Measurements from ENCODE around the gene TECTB.
"Not testable (repeated sequence)": the region's sequence is repeated elsewhere in the genome, so short reads cannot be mapped to it uniquely, and the experiment has no call there.

TECTB gene

DNA sequence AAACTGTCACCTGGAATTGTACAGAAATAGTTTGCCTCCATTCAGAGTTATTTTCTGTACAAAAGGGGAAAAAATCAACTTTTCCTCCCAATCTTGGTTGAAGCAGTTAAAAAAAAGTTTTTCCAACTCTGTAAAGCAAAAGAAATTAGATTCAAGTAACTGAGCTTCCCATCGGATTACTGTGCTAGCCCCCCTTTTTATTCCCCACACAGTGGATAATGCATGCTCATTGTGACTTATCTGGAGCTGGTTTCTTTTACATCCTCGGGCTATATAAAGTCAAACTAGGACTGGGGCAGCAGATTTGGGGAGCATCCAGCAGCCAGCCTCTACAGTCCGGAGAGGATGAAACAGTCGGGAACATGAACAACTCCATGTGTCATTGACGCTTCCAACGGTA, at the start of gene TECTB:
TSS of gene TECTB (plus strand) at position 301 of the 400 bp plus-strand sequence. CDS start 335 bp downstream, outside the sequence.
- DNase-seq, result no peak

- no peak for DNase-seq
Measured at GRCh38 chr10:112235141-112235540, 48.1 kb upstream of the TECTB start.

DNA sequence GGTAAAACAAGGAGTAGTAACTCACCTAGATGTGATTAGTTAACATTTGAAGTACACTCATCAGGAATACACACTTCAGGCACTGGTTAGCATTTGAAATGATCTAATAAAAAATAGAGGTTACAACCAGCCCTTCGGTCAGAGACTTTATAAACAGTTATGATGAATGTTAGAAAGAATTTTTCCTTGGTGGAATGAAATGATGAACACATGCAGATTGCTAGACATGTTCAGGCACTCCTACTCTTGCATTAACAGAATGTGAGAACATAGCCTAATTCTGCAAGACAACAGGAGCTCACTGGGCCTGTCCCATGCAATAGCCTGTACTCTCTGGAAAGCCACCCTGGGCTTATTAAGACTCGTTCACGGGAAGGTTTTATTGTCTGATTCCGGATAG, 47.3 kb upstream of the TECTB start:
- no peak for DNase-seq

DNA sequence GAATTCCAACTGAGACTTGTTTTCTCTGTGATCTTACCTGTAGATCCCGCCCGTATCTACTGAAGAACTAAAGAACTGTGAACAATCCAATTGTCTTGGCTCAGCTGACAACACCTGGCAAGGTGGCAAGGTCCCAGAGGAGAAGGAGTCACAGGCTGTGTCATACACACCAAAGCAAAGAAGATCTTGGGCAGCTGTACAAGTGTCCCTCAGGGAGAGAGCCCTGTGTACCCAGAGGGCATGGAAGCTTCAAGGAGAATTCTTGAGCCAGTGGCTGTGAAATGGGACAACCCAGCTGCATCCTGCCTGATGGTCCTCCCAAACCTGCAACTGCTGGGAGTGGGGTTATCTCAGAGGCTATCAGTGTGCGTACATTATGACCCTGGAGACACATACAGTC, 46.7 kb upstream of the TECTB start:
- DNase-seq, result no peak

- DNase-seq, result no peak
Measured at GRCh38 chr10:112239347-112239746, 43.9 kb upstream of the TECTB start.

DNA sequence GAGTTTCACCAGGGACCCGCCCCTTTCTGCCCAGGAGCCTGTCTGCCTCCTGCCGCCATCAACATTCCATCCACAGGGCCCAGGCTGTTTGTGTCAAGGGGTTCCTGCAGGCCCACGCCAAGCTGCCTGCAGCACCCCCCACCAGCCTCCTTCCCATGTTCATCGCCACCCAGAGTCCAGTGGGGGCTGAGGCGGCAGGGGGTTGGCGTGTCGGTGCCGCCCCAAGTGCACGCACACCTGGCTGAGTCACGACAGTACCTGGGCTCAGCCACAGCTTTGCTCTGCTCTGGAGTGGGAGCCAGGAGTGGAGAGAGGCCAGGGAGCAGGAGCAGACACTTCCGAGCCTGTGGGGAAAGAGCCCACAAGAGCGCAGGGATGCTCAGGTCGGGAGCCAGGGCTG, 42.8 kb upstream of the TECTB start:
- DNase-seq, result no peak

DNA sequence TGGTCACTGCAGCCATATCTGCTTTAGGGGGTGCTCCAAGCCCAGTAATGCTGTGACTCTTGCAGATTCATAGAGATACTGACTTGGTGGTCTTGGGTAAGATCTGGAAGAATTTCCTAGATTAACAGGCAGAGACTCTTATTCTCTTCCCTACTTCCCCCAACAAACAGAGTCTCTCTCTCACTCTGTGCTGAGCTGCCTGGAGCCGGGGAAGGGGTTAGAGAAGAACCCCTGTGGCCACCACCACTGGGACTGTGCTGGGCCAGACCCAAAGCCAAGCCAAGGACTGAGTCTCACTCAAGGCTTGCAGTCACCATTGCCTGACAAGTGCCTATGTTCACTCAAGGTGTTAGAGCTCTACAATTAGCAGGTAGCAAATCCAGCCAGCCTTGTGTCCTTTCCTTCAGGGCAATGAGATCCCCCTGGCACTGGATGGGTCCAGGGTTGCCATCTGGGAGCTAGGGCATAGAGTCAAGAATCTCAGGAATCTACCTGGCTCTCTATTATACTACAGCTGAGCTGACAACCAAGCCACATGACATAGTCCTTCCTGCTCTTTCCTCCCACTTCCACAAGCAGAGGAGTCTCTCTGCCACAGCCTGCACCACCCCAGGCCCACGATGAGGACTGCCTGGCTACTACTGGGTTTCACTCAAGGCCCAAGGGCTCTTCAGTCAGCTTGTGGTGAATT, 41.4 kb upstream of the TECTB start:
- no peak for DNase-seq

DNA sequence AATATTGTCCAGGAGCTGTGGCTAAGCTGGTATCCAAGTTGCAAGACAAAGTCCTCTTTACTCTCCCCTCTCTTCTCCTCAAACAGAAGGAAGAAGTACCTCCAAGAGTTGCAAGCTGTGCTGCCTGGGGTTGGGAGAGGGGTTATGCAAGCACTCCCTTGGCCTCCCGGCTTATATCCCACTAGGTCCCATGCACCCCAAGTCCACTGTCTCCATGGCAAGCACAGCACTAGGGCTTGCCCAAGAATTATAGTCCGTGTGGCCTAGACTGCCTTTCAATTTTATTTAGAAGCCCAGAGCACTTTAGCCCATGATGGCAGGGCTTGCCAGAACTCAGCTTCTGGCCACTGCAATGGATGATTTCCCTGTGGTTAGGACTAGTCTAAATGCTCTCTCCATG, 40.4 kb upstream of the TECTB start:
- DNase-seq, result no peak

DNA sequence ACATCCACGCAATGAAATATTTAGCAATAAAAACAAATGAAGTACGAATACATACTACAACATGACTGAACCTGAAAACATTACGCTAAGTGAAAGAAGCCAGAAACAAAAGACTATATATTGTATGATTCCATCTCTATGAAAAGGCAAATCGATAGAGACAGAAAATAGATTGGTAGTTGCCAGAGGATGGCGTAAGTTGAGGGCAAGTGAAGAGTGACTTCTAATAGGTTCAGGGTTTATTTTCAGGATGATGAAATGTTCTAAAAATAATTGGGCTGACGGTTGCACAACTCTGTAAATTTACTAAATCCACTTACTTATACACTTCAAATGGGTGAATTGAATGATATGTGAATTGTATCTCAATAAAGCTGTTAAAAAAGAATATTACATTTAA, 39.5 kb upstream of the TECTB start:
- DNase-seq, result no peak

GRCh38 chr10:112244197-112244596, 39.0 kb upstream of the TECTB start:
- no peak for DNase-seq

- DNase-seq, result no peak
Measured at GRCh38 chr10:112247791-112248190, 35.4 kb upstream of the TECTB start.

- DNase-seq, result no peak
Measured at GRCh38 chr10:112248584-112249295, 34.5 kb upstream of the TECTB start.

- no peak for DNase-seq
Measured at GRCh38 chr10:112249722-112250121, 33.5 kb upstream of the TECTB start.

DNA sequence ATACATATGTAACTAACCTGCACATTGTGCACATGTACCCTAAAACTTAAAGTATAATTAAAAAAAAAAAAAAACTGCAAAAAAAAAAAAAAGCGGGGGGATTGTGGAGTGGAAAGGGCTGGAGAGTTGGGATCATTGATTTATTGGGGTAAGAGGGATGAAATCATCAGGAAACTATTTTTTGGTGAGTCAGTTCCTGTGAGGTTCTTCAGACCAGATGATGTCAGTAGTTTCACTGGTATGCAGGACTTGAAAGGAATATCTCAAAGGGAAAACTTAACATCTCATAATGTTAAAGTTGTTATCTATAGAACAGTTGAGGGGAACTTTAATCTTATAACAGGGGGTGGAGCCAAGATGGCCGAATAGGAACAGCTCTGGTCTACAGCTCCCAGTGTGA, 32.6 kb upstream of the TECTB start:
- DNase-seq, result no peak

DNA sequence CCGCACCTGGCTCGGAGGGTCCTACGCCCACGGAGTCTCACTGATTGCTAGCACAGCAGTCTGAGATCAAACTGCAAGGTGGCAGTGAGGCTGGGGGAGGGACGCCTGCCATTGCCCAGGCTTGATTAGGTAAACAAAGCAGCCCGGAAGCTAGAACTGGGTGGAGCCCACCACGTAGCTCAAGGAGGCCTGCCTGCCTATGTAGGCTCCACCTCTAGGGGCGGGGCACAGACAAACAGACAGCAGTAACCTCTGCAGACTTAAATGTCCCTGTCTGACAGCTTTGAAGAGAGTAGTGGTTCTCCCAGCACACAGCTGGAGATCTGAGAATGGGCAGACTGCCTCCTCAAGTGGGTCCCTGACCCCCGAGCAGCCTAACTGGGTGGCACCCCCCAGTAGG, 32.0 kb upstream of the TECTB start:
- DNase-seq, result not testable (repeated sequence)

- DNase-seq, result no peak
Measured at GRCh38 chr10:112258407-112258806, 24.8 kb upstream of the TECTB start.

DNA sequence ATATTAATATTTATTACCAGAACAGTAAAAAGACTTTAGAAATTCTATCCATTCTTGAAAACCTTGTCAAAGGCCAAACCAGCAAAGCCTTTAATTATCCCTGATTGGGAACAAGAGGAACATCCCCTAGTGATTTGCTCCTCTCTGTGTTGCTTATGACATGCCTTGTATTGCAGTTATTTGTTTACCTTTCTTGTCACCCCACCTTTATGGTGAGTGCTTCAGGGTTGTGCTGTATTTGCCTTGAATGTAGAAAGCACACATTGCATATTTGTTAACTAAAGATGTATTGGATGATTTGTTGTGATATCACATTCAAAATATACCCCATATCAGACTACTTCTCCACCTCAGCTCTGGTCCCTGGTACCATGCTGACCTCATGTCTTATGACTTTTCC, 23.5 kb upstream of the TECTB start:
- no peak for DNase-seq

DNA sequence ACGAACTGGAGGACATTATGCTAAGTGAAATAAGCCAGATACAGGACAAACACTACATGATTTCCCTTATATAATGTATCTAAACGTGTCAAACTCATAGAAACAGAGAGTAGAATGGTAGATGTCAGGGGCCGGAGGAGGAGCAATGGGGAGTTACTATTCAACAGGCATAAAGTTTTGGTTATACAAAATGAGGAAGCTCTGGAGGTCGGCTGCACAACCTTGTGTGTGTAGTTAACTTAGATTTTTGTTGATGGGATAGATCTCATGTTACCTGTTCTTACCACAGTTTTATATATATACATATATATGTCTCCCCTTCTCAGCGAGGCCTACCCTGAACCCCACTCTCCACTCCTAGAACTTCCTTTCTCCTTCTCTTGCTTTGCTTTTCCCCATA, 22.4 kb upstream of the TECTB start:
- no peak for DNase-seq

DNA sequence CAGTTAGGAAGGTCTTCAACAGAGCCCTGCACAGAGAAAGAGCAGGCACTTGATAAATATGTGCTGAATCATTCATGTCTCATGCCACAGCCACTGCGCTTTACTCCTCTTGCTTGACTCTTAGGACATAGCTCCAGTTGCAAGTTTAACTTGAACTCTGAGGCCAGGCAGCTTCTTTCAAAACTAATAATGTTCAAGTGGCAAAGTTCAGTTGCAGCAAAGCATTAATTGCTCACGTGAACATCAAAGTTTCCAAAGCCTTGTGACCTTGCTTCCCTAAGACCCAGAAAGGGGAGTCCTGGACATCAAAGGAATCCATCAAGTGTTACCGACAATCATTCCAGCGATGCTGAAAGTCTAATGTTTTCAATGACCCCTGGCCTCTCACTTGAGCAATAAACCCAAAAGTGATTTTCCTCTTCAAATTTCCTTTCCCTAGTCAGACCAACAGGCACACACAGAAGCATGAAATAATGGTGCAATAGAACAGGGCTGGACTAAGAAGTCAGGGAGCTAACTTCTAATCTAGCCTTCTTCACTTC, 21.8 kb upstream of the TECTB start:
- no peak for DNase-seq

- no peak for DNase-seq
Measured at GRCh38 chr10:112262546-112262945, 20.7 kb upstream of the TECTB start.

DNA sequence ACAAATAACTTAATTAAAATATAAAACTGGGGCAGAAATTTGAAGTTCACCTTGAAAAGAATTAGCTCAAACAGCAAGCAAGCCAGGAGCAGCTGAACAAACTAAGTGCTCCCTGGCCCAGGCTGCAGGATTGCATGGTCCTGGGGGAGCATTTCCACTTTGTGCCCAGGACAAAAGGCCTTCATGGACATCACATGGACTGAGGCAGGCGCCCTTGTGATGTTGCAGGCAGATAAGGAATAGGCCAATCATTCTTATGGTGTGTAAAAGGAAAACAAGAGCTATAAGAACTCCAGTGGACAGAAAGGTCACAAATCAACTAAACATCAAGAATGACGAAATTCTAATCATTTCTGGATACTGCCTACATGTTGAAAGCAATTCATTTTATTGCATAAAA, 17.5 kb upstream of the TECTB start:
- DNase-seq, result no peak

GRCh38 chr10:112269266-112269665, 13.9 kb upstream of the TECTB start:
- DNase-seq, result no peak

- DNase-seq, result no peak
Measured at GRCh38 chr10:112271982-112272381, 11.2 kb upstream of the TECTB start.

GRCh38 chr10:112274831-112275230, 8.4 kb upstream of the TECTB start:
- DNase-seq, result no peak
